ENCODE results near the gene TYRO3. TPM values are rescaled to one million over a fixed set of nuclear protein-coding genes. Genes with fewer than 3 reads are reported as not detected.

Gene TYRO3
- polyA plus RNA-seq, 1 of the 3 experiments (the other 2 are of a cell fraction), result 8.7 TPM

DNA sequence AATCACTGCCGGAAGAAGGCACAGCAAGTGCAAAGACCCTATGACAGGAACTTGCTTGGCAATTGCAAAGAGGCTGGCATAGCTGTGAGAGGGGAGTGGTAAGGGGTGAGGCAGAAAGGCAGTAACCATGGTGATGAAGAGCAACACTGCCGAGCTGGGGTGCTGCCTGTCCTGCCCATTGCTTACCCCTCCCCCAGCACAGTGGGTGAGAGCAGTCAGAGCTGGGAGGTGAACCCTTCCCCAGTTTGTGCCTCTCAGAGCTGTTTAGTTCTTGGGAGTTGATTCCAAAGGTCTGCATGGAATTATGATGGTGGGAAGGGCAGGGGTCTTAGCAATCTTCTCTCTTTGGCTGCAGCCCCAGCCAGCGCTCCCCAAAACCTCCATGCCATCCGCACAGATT, 8.8 kb downstream of the TYRO3 start:
- Histone ChIP-seq H3K27me3 (ENCODE audit: insufficient read depth) (no peaks in the 10 kb centered on the region), H3K27ac (ENCODE audit: low read depth in 2 of 2, low read length in 1 of 2) (no peak overlapping the region), H3K36me3 (replicated peaks in 1 of 2; ENCODE audit: control insufficient read depth in 1 of 2, insufficient read depth in 2 of 2, low read length in 1 of 2) (peaks cover 0 to 5% of the 10 kb centered on the region in 2 experiments), H2AFZ (ENCODE audit: low read depth) (no peak overlapping the region), H3K4me1 (ENCODE audit: control insufficient read depth in 1 of 2, insufficient read depth in 2 of 2, low read depth in 1 of 2, low read length in 1 of 2) (peaks cover 0 to 16% of the 10 kb centered on the region in 2 experiments; a peak in 1 of 4 replicates), H3K79me2 (ENCODE audit: insufficient read depth) (no peaks in the 10 kb centered on the region), H4K20me1 (ENCODE audit: insufficient read depth) (no peaks in the 10 kb centered on the region), H3F3A (replicated peaks; ENCODE audit: insufficient read depth) (no peaks in the 10 kb centered on the region), H3K9me3 (no peaks in the 10 kb centered on the region), H3K4me3 (ENCODE audit: low read depth in 2 of 2, low read length in 1 of 2) (no peak overlapping the region), H3K9ac (no peak overlapping the region), H3K4me2 (no peak overlapping the region), H3K9me2 (no peaks in the 10 kb centered on the region)
- WGBS (ENCODE audit: low lambda C conversion rate), result 95% methylated on average over 3 of the region's 4 CpGs
- no peak for TF ChIP-seq NRF1 (IDR thresholded peaks at IDR 0.05; ENCODE audit: low read depth, low read length)
- no peak for TF ChIP-seq RFX5 (IDR thresholded peaks at IDR 0.05; ENCODE audit: low read length)
- TF ChIP-seq, protein P1, sequence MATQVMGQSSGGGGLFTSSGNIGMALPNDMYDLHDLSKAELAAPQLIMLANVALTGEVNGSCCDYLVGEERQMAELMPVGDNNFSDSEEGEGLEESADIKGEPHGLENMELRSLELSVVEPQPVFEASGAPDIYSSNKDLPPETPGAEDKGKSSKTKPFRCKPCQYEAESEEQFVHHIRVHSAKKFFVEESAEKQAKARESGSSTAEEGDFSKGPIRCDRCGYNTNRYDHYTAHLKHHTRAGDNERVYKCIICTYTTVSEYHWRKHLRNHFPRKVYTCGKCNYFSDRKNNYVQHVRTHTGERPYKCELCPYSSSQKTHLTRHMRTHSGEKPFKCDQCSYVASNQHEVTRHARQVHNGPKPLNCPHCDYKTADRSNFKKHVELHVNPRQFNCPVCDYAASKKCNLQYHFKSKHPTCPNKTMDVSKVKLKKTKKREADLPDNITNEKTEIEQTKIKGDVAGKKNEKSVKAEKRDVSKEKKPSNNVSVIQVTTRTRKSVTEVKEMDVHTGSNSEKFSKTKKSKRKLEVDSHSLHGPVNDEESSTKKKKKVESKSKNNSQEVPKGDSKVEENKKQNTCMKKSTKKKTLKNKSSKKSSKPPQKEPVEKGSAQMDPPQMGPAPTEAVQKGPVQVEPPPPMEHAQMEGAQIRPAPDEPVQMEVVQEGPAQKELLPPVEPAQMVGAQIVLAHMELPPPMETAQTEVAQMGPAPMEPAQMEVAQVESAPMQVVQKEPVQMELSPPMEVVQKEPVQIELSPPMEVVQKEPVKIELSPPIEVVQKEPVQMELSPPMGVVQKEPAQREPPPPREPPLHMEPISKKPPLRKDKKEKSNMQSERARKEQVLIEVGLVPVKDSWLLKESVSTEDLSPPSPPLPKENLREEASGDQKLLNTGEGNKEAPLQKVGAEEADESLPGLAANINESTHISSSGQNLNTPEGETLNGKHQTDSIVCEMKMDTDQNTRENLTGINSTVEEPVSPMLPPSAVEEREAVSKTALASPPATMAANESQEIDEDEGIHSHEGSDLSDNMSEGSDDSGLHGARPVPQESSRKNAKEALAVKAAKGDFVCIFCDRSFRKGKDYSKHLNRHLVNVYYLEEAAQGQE (IDR thresholded peaks at IDR 0.05; ENCODE audit: low read depth, low read length), result no peak
- TF ChIP-seq, protein P2, sequence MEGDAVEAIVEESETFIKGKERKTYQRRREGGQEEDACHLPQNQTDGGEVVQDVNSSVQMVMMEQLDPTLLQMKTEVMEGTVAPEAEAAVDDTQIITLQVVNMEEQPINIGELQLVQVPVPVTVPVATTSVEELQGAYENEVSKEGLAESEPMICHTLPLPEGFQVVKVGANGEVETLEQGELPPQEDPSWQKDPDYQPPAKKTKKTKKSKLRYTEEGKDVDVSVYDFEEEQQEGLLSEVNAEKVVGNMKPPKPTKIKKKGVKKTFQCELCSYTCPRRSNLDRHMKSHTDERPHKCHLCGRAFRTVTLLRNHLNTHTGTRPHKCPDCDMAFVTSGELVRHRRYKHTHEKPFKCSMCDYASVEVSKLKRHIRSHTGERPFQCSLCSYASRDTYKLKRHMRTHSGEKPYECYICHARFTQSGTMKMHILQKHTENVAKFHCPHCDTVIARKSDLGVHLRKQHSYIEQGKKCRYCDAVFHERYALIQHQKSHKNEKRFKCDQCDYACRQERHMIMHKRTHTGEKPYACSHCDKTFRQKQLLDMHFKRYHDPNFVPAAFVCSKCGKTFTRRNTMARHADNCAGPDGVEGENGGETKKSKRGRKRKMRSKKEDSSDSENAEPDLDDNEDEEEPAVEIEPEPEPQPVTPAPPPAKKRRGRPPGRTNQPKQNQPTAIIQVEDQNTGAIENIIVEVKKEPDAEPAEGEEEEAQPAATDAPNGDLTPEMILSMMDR (IDR thresholded peaks at IDR 0.05), result no peak
- no peak for TF ChIP-seq SIN3A (IDR thresholded peaks at IDR 0.05; ENCODE audit: borderline replicate concordance, low read depth, low read length)
- TF ChIP-seq GATA2 (CRISPR knock-in tag; IDR thresholded peaks at IDR 0.05), result no peak
- TF ChIP-seq, protein P3, sequence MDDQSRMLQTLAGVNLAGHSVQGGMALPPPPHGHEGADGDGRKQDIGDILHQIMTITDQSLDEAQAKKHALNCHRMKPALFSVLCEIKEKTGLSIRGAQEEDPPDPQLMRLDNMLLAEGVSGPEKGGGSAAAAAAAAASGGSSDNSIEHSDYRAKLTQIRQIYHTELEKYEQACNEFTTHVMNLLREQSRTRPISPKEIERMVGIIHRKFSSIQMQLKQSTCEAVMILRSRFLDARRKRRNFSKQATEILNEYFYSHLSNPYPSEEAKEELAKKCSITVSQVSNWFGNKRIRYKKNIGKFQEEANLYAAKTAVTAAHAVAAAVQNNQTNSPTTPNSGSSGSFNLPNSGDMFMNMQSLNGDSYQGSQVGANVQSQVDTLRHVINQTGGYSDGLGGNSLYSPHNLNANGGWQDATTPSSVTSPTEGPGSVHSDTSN (IDR thresholded peaks at IDR 0.05), result no peak
- TF ChIP-seq RAD21 (IDR thresholded peaks at IDR 0.05; ENCODE audit: low read length), result no peak
- no peak for TF ChIP-seq RXRA (IDR thresholded peaks at IDR 0.05; ENCODE audit: borderline replicate concordance, low read depth)
- ChIA-PET CTCF (interaction anchor here (0.6 to 1.4 kb wide), 2 partner anchors 17 to 337 kb away, joined by 3 read pairs; no protein-coding TSS in a partner anchor), POLR2A (no interaction called here)
- DNase-seq, result no peak
